ENCODE measurements around the gene OCEL1. TPM values are rescaled to one million over a fixed set of nuclear protein-coding genes. Genes with fewer than 3 reads are reported as not detected.
"Not testable (repeated sequence)": the region's sequence is repeated elsewhere in the genome, so short reads cannot be mapped to it uniquely, and the experiment has no call there.

OCEL1 gene
- total RNA-seq, 2 experiments from 2014 or later: 24.3 to 28.3 TPM

- H3K27ac Mint-ChIP-seq; H3K4me3 Mint-ChIP-seq; ATAC-seq; H3K9me3 Mint-ChIP-seq (ENCODE audit: insufficient read depth); CTCF ChIA-PET; POLR2A ChIA-PET; H3K27me3 Mint-ChIP-seq (ENCODE audit: low read depth); H3K4me1 Mint-ChIP-seq (ENCODE audit: low read depth); DNase-seq: not testable (repeated sequence)
- peaks cover 41% of the 10 kb centered on the region for H3K36me3 Mint-ChIP-seq (ENCODE audit: low read depth)
These were observed 48.9 kb downstream of the OCEL1 start for GRCh38 chr19:17274892-17275291.

GRCh38 chr19:17275441-17276175 is 49.6 kb downstream of the OCEL1 start:
- Mint-ChIP-seq H3K4me1 (ENCODE audit: low read depth) (peaks cover 10% of the 10 kb centered on the region), H3K9me3 (ENCODE audit: insufficient read depth) (no peaks in the 10 kb centered on the region), H3K27me3 (ENCODE audit: low read depth) (no peaks in the 10 kb centered on the region), H3K27ac (no peak overlapping the region), H3K4me3 (no peak overlapping the region), H3K36me3 (ENCODE audit: low read depth) (peaks cover 36% of the 10 kb centered on the region)
- ChIA-PET CTCF (no interaction called here), POLR2A (interaction anchor here (1.5 kb wide), 1 partner anchor 9 kb away, joined by 5 read pairs; the partner anchor contains the start of gene BABAM1)
- DNase-seq (no peak), ATAC-seq (no peak)

Other genes starting within 250 kb of the OCEL1 start
- under 1 TPM; 0.11 to 0.13 TPM for gene CPAMD8, start 199.4 kb upstream of the OCEL1 start, total RNA-seq
- 10 to 100 TPM; 66.0 to 66.7 TPM for gene HAUS8, start 150.8 kb upstream of the OCEL1 start, total RNA-seq
- 100 to 1,000 TPM; 276 to 280 TPM for gene MYO9B, start 150.4 kb upstream of the OCEL1 start, total RNA-seq
- gene USE1, start 10.9 kb upstream of the OCEL1 start, total RNA-seq: 10 to 100 TPM; 26.5 to 27.9 TPM
- gene NR2F6, start 19.7 kb downstream of the OCEL1 start, total RNA-seq: 1 to 10 TPM; 4.1 to 4.3 TPM
- not detected for gene USHBP1, start 38.5 kb downstream of the OCEL1 start, total RNA-seq
- gene BABAM1, start 41.2 kb downstream of the OCEL1 start, total RNA-seq: 100 to 1,000 TPM; 116 to 117 TPM
- 10 to 100 TPM; 10.7 to 13.8 TPM for gene ANKLE1, start 55.7 kb downstream of the OCEL1 start, total RNA-seq
- gene ABHD8, start 77.2 kb downstream of the OCEL1 start, total RNA-seq: 1 to 10 TPM; 8.9 to 9.7 TPM
- gene MRPL34, start 79.6 kb downstream of the OCEL1 start, total RNA-seq: 100 to 1,000 TPM; 112 to 126 TPM
- 10 to 100 TPM; 44.6 to 49.8 TPM for gene DDA1, start 83.3 kb downstream of the OCEL1 start, total RNA-seq
- gene ANO8, start 108.6 kb downstream of the OCEL1 start, total RNA-seq: 10 to 100 TPM; 13.6 to 16.4 TPM
- 10 to 100 TPM; 38.6 to 39.4 TPM for gene GTPBP3, start 111.3 kb downstream of the OCEL1 start, total RNA-seq
- gene PLVAP, start 151.1 kb downstream of the OCEL1 start, total RNA-seq: under 1 TPM in 1 of 2 experiments, not detected in 1; 0.11 TPM
- 1 to 10 TPM; 4.7 to 4.8 TPM for gene CCDC194, start 168.0 kb downstream of the OCEL1 start, total RNA-seq
- gene BST2, start 179.4 kb downstream of the OCEL1 start, total RNA-seq: 100 to 1,000 TPM; 222 to 230 TPM
- gene MVB12A, start 193.8 kb downstream of the OCEL1 start, total RNA-seq: 10 to 100 TPM; 36.6 to 40.3 TPM
- not detected for gene TMEM221, start 222.4 kb downstream of the OCEL1 start, total RNA-seq
- gene NXNL1, start 234.7 kb downstream of the OCEL1 start, total RNA-seq: not detected
- gene SLC27A1, start 244.3 kb downstream of the OCEL1 start, total RNA-seq: 1 to 10 TPM; 7.3 to 7.4 TPM